K562 (cell line): ENCODE measurements around the gene ARHGEF38. TPM values are rescaled to one million over a fixed set of nuclear protein-coding genes. Genes with fewer than 3 reads are reported as not detected.

Experiments
- CBX3 ChIP-seq, 2 experiments: IDR thresholded peaks; 1 replicate in 1 of 2; 2 replicates in 1 of 2; pipeline ENCODE4 v1.6.1; 2012; ENCODE audit warnings: inconsistent platforms in 2 of 2, low read length in 2 of 2, borderline replicate concordance in 1 of 2, control low read depth in 1 of 2
- DMBX1 ChIP-seq: fragments of 250-450 bp; sonication (Bioruptor Pico); IDR thresholded peaks from 2 replicates; pipeline ENCODE4 v1.8.0; 2022; ENCODE audit warnings: inconsistent platforms, mild to moderate bottlenecking, moderate library complexity, borderline replicate concordance
- MTA3 ChIP-seq: fragments of 450-650 bp; formaldehyde crosslinking; IDR thresholded peaks from 2 replicates; pipeline ENCODE4 v1.6.1; 2017; ENCODE audit warnings: mild to moderate bottlenecking, borderline replicate concordance
- NEUROD1 ChIP-seq: fragments of 150-350 bp; IDR thresholded peaks from 2 replicates; pipeline ENCODE4 v1.6.1; 2014; ENCODE audit warnings: borderline replicate concordance, low read length, low read depth; ENCODE audit not compliant: partially characterized antibody
- SMC3 ChIP-seq: conservative IDR thresholded peaks from 2 replicates; pipeline ENCODE4 v1.6.1; 2011; ENCODE audit warnings: low read depth, low read length, improper control_type of control experiment; ENCODE audit not compliant: insufficient read depth
- U2AF2 ChIP-seq: fragments of 200-400 bp; formaldehyde crosslinking; optimal IDR thresholded peaks from 2 replicates; pipeline ENCODE3; 2017; ENCODE audit warnings: low read depth, mild to moderate bottlenecking, low read length
- ZBTB11 ChIP-seq, 3 experiments: fragments of 200-800 bp in 1 of 3; fragments of 250-450 bp in 1 of 3; fragments of 450-650 bp in 1 of 3; sonication (Bioruptor Pico) in 1 of 3; sonication (Bioruptor generic) in 1 of 3; formaldehyde crosslinking in 1 of 3; IDR thresholded peaks; 2 replicates each; pipeline versions ENCODE4 v1.6.1 to v1.8.0; 2016 to 2022; ENCODE audit warnings: mild to moderate bottlenecking in 2 of 3, missing genetic modification characterization in 2 of 3, missing compliant biosample characterization in 1 of 3, moderate library complexity in 1 of 3
- ZNF274 ChIP-seq: IDR thresholded peaks from 2 replicates; pipeline ENCODE4 v1.6.1; 2011; ENCODE audit warnings: low read depth, mild to moderate bottlenecking, low read length, moderate library complexity, borderline replicate concordance
- ZNF316 ChIP-seq: fragments of 450-650 bp; IDR thresholded peaks from 2 replicates; pipeline ENCODE4 v1.6.1; 2016
- ZNF830 ChIP-seq: fragments of 250-450 bp; sonication (Bioruptor Pico); IDR thresholded peaks from 2 replicates; pipeline ENCODE4 v1.5.0; 2021; ENCODE audit warnings: mild to moderate bottlenecking
- polyA plus RNA-seq, 8 experiments: library from polyadenylated mRNA; depleted of rRNA in 4 of 8; stranded (reverse) in 5 of 8; unstranded in 3 of 8; fragments of >200 nt; fragmentation: Nextera tagmentation in 2 of 8; fragmentation: Illumina TruSeq in 1 of 8; extraction: Ambion mirVana in 2 of 8; extraction: Trizol in 1 of 8; gene quantifications; 2 replicates each; pipeline versions ENCODE4 v1.2.1 to v1.2.3, GENCODE V29; 2011 to 2014; ENCODE audit warnings: inconsistent platforms in 1 of 8, missing spikeins in 1 of 8
- total RNA-seq, 7 experiments: library from RNA; depleted of rRNA in 6 of 7; stranded (reverse); fragments of >200 nt in 6 of 7; fragmentation: Illumina TruSeq in 2 of 7; extraction: Trizol in 2 of 7; gene quantifications; 2 replicates each; pipeline versions ENCODE4 v1.2.1 to v1.2.3, GENCODE V29; 2011 to 2021; ENCODE audit warnings: low replicate concordance in 1 of 7
- TF ChIP-seq, protein P1 (sequence below): fragments of 450-650 bp; IDR thresholded peaks from 2 replicates; pipeline ENCODE4 v1.6.1; 2014; ENCODE audit warnings: low read depth, mild to moderate bottlenecking, moderate library complexity, borderline replicate concordance
- TF ChIP-seq, protein P2 (sequence below): sonication (generic); formaldehyde crosslinking; IDR thresholded peaks from 2 replicates; pipeline ENCODE4 v1.8.0; 2022; ENCODE audit warnings: mild to moderate bottlenecking, missing genetic modification reagents
- TF ChIP-seq, protein P3 (sequence below), 2 experiments: fragments of 450-650 bp in 1 of 2; sonication (generic) in 1 of 2; formaldehyde crosslinking in 1 of 2; IDR thresholded peaks in 1 of 2; conservative IDR thresholded peaks in 1 of 2; 2 replicates each; pipeline versions ENCODE4 v1.6.1 to v1.8.1; 2016 to 2023; ENCODE audit warnings: mild to moderate bottlenecking in 2 of 2, moderate library complexity in 2 of 2, inconsistent platforms in 1 of 2, missing genetic modification reagents in 1 of 2

ARHGEF38 gene
- total and polyA plus RNA-seq, 9 of the 15 experiments (the other 6 are each of a cell fraction or from before 2014, with no cell fraction given): 0.17 TPM; not detected in 8

DNA sequence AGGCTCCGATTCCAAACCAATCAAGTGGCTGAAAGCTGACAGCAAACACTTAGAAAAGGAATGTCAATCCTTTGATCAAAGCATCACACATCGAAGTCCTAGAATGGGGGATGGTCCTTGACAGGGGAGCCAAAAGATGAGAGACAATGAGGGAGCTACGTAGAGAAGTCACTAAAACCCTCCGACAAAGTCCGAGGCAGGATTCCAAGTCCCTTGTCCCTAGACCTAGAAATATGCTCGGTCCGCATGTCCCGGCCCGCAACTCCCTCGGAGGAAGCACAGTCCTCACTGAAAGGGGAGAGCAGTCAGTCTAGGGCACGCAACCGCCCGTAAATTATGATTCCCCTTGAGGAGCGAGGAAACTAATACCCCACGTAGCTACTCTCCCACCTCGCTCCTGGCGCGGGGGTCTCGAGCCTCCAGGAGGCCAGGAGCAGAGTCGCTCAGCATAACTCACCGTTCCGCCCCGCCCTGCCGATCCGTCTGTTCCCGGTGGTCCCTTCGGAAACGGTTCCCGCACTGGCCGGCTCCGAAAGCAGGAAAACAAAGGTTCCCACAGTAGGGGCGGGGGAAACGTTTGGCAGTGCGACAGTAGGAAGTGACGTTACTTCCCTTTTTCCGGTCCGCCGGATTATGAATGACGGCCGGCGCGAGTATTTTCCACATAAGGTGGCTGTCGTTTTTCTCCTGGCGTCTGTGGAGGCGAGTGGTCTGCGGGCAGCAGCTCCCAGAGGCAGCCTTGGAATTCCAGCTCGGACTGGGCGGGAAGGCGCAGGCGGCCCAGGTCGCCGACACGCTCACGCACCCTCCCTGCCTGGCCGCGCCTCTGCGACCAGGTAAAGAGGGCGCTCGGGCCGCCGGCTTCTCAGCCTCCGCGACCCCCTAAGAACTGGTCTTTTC, 156.0 kb downstream of the ARHGEF38 start, which contains the start of the genes GSTCD and INTS12 (continued):
- TF ChIP-seq, protein P1, sequence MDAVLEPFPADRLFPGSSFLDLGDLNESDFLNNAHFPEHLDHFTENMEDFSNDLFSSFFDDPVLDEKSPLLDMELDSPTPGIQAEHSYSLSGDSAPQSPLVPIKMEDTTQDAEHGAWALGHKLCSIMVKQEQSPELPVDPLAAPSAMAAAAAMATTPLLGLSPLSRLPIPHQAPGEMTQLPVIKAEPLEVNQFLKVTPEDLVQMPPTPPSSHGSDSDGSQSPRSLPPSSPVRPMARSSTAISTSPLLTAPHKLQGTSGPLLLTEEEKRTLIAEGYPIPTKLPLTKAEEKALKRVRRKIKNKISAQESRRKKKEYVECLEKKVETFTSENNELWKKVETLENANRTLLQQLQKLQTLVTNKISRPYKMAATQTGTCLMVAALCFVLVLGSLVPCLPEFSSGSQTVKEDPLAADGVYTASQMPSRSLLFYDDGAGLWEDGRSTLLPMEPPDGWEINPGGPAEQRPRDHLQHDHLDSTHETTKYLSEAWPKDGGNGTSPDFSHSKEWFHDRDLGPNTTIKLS: no peak
- TF ChIP-seq U2AF2 (no peak), ZNF830 (no peak), SMC3 (no peak), ZBTB11 (CRISPR knock-in tag; IDR thresholded peaks at IDR 0.05) (peak; percentile 99 to 100 (median 100)), NEUROD1 (peak; percentile 94), ZNF274 (no peak), CBX3 (IDR thresholded peaks at IDR 0.05; ENCODE audit: borderline replicate concordance in 1 of 2, low read length in 2 of 2) (peak in 1 of 2 experiments; percentile 97; a peak in 2 of 3 replicates), MTA3 (peak; percentile 69; the same call in 1 of the 2 replicates), ZNF316 (no peak), DMBX1 (CRISPR knock-in tag) (no peak)
- TF ChIP-seq, protein P2, sequence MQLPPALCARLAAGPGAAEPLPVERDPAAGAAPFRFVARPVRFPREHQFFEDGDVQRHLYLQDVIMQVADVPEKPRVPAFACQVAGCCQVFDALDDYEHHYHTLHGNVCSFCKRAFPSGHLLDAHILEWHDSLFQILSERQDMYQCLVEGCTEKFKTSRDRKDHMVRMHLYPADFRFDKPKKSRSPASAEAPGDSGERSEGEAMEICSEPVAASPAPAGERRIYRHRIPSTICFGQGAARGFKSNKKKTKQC (CRISPR knock-in tag): peak; percentile 61
- TF ChIP-seq, protein P3, sequence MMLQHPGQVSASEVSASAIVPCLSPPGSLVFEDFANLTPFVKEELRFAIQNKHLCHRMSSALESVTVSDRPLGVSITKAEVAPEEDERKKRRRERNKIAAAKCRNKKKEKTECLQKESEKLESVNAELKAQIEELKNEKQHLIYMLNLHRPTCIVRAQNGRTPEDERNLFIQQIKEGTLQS (IDR thresholded peaks at IDR 0.05): peak; percentile 66
- TF ChIP-seq, protein P3 (CRISPR knock-in tag; conservative IDR thresholded peaks at IDR 0.05): no peak
